ENCODE measurements around the gene C1orf210.

Gene C1orf210

GRCh38 chr1:43256675-43257570 lies 28.5 kb downstream of the C1orf210 start:
- Mint-ChIP-seq H3K4me3 (no peak overlapping the region), H3K36me3 (peaks cover 9% of the 10 kb centered on the region), H3K27me3 (peaks cover 13% of the 10 kb centered on the region), H3K4me1 (peaks cover 7% of the 10 kb centered on the region), H3K27ac (peak overlapping the region; percentile 12), H3K9me3 (no peaks in the 10 kb centered on the region)
- no peak for ATAC-seq

- H3K27ac Mint-ChIP-seq = no peak overlapping the region
- peaks cover 5% of the 10 kb centered on the region for H3K9me3 Mint-ChIP-seq
- H3K36me3 Mint-ChIP-seq = peaks cover 15% of the 10 kb centered on the region
- H3K4me1 Mint-ChIP-seq = peaks cover 7% of the 10 kb centered on the region
- ATAC-seq = no peak
- no peak overlapping the region for H3K4me3 Mint-ChIP-seq
- H3K27me3 Mint-ChIP-seq = peaks cover 24% of the 10 kb centered on the region
These were observed 29.8 kb downstream of the C1orf210 start for GRCh38 chr1:43255438-43256210.

- Mint-ChIP-seq H3K4me3 (no peak overlapping the region), H3K27ac (no peak overlapping the region), H3K36me3 (peaks cover 17% of the 10 kb centered on the region), H3K4me1 (peaks cover 7% of the 10 kb centered on the region), H3K27me3 (peaks cover 26% of the 10 kb centered on the region), H3K9me3 (peaks cover 5% of the 10 kb centered on the region)
- ATAC-seq = peak; percentile 20
These were observed 31.5 kb downstream of the C1orf210 start for GRCh38 chr1:43253876-43254275.

GRCh38 chr1:43253173-43253572 lies 32.2 kb downstream of the C1orf210 start:
- no peak overlapping the region for H3K4me3 Mint-ChIP-seq
- peak; percentile 39 for ATAC-seq
- H3K27me3 Mint-ChIP-seq = peaks cover 26% of the 10 kb centered on the region
- H3K27ac Mint-ChIP-seq = no peak overlapping the region
- H3K36me3 Mint-ChIP-seq = peaks cover 17% of the 10 kb centered on the region
- H3K4me1 Mint-ChIP-seq = peaks cover 7% of the 10 kb centered on the region
- H3K9me3 Mint-ChIP-seq = peaks cover 5% of the 10 kb centered on the region

- Mint-ChIP-seq H3K4me1 (peaks cover 4% of the 10 kb centered on the region), H3K9me3 (peaks cover 6% of the 10 kb centered on the region), H3K27ac (no peak overlapping the region), H3K27me3 (peaks cover 29% of the 10 kb centered on the region), H3K4me3 (no peak overlapping the region), H3K36me3 (peaks cover 19% of the 10 kb centered on the region)
- ATAC-seq = no peak
These were observed 33.2 kb downstream of the C1orf210 start for GRCh38 chr1:43252225-43252624.

GRCh38 chr1:43251024-43251423 lies 34.4 kb downstream of the C1orf210 start:
- Mint-ChIP-seq H3K4me1 (no peaks in the 10 kb centered on the region), H3K9me3 (peaks cover 10% of the 10 kb centered on the region), H3K27ac (no peak overlapping the region), H3K4me3 (no peak overlapping the region), H3K27me3 (peaks cover 36% of the 10 kb centered on the region), H3K36me3 (peaks cover 24% of the 10 kb centered on the region)
- ATAC-seq = no peak

- H3K27me3 Mint-ChIP-seq = peaks cover 36% of the 10 kb centered on the region
- no peak overlapping the region for H3K4me3 Mint-ChIP-seq
- no peak overlapping the region for H3K27ac Mint-ChIP-seq
- ATAC-seq = no peak
- H3K9me3 Mint-ChIP-seq = peaks cover 10% of the 10 kb centered on the region
- H3K4me1 Mint-ChIP-seq = no peaks in the 10 kb centered on the region
- peaks cover 24% of the 10 kb centered on the region for H3K36me3 Mint-ChIP-seq
These were observed 35.0 kb downstream of the C1orf210 start for GRCh38 chr1:43250351-43250761.

- Mint-ChIP-seq H3K36me3 (peaks cover 15% of the 10 kb centered on the region), H3K27ac (no peak overlapping the region), H3K4me1 (no peaks in the 10 kb centered on the region), H3K27me3 (peaks cover 25% of the 10 kb centered on the region), H3K4me3 (no peak overlapping the region), H3K9me3 (peaks cover 10% of the 10 kb centered on the region)
- ATAC-seq = no peak
These were observed 38.0 kb downstream of the C1orf210 start for GRCh38 chr1:43247256-43247921.

GRCh38 chr1:43246466-43247213 lies 38.7 kb downstream of the C1orf210 start:
- no peak overlapping the region for H3K27ac Mint-ChIP-seq
- H3K9me3 Mint-ChIP-seq = peaks cover 10% of the 10 kb centered on the region
- ATAC-seq = no peak
- peaks cover 23% of the 10 kb centered on the region for H3K27me3 Mint-ChIP-seq
- H3K4me1 Mint-ChIP-seq = no peaks in the 10 kb centered on the region
- H3K36me3 Mint-ChIP-seq = peaks cover 15% of the 10 kb centered on the region
- no peak overlapping the region for H3K4me3 Mint-ChIP-seq

- Mint-ChIP-seq H3K4me3 (no peak overlapping the region), H3K27me3 (peaks cover 10% of the 10 kb centered on the region), H3K9me3 (peaks cover 5% of the 10 kb centered on the region), H3K27ac (no peak overlapping the region), H3K36me3 (peaks cover 7% of the 10 kb centered on the region), H3K4me1 (peaks cover 25% of the 10 kb centered on the region)
- ATAC-seq = no peak
These were observed 42.1 kb downstream of the C1orf210 start for GRCh38 chr1:43243299-43243698.

GRCh38 chr1:43241413-43241836 lies 44.0 kb downstream of the C1orf210 start:
- no peak overlapping the region for H3K4me3 Mint-ChIP-seq
- no peaks in the 10 kb centered on the region for H3K36me3 Mint-ChIP-seq
- no peaks in the 10 kb centered on the region for H3K9me3 Mint-ChIP-seq
- H3K4me1 Mint-ChIP-seq = peaks cover 28% of the 10 kb centered on the region
- H3K27me3 Mint-ChIP-seq = no peaks in the 10 kb centered on the region
- H3K27ac Mint-ChIP-seq = no peak overlapping the region
- no peak for ATAC-seq

- peaks cover 7% of the 10 kb centered on the region for H3K36me3 Mint-ChIP-seq
- H3K4me1 Mint-ChIP-seq = peaks cover 28% of the 10 kb centered on the region
- no peaks in the 10 kb centered on the region for H3K9me3 Mint-ChIP-seq
- peak; percentile 91 for ATAC-seq
- no peaks in the 10 kb centered on the region for H3K27me3 Mint-ChIP-seq
- H3K27ac Mint-ChIP-seq = peak overlapping the region; percentile 73
- H3K4me3 Mint-ChIP-seq = no peak overlapping the region
These were observed 45.9 kb downstream of the C1orf210 start for GRCh38 chr1:43239484-43239883.

GRCh38 chr1:43238991-43239469 lies 46.4 kb downstream of the C1orf210 start:
- Mint-ChIP-seq H3K36me3 (peaks cover 7% of the 10 kb centered on the region), H3K9me3 (no peaks in the 10 kb centered on the region), H3K4me1 (peaks cover 28% of the 10 kb centered on the region), H3K4me3 (no peak overlapping the region), H3K27ac (peak overlapping the region; percentile 73), H3K27me3 (no peaks in the 10 kb centered on the region)
- peak; percentile 41 for ATAC-seq

- Mint-ChIP-seq H3K36me3 (peaks cover 13% of the 10 kb centered on the region), H3K9me3 (no peaks in the 10 kb centered on the region), H3K4me1 (peaks cover 28% of the 10 kb centered on the region), H3K27ac (peak overlapping the region; percentile 73), H3K4me3 (no peak overlapping the region), H3K27me3 (no peaks in the 10 kb centered on the region)
- no peak for ATAC-seq
These were observed 47.3 kb downstream of the C1orf210 start for GRCh38 chr1:43238085-43238484.
